Stimulated activated CD8-positive, alpha-beta memory T cell treated with anti-CD3 and anti-CD28 coated beads, Interleukin-4, amount 100 ng/mL, for 24 hours (primary cell): ENCODE data around the gene PICK1.
"Not testable (repeated sequence)": the region's sequence is repeated elsewhere in the genome, so short reads cannot be mapped to it uniquely, and the experiment has no call there.

Experiments
- DNase-seq: peaks from one replicate; pipeline ENCODE4 v3.0.0-alpha.2; 2020; ENCODE audit warnings: low read depth

The PICK1 gene

GRCh38 chr22:38030311-38031133 is 26.7 kb upstream of the PICK1 start:
- no peak for DNase-seq

GRCh38 chr22:38031491-38031890 is 25.7 kb upstream of the PICK1 start:
- DNase-seq = no peak

- no peak for DNase-seq
Measured at GRCh38 chr22:38032681-38033521, 24.3 kb upstream of the PICK1 start.

- no peak for DNase-seq
Measured at GRCh38 chr22:38033522-38034277, 23.5 kb upstream of the PICK1 start.

GRCh38 chr22:38034278-38034882 is 22.8 kb upstream of the PICK1 start:
- no peak for DNase-seq

GRCh38 chr22:38034884-38035529 is 22.2 kb upstream of the PICK1 start:
- DNase-seq = no peak

GRCh38 chr22:38035530-38035885 is 21.7 kb upstream of the PICK1 start:
- DNase-seq = no peak

- no peak for DNase-seq
Measured at GRCh38 chr22:38036392-38037062, 20.7 kb upstream of the PICK1 start.

GRCh38 chr22:38037367-38038150 is 19.6 kb upstream of the PICK1 start:
- not testable (repeated sequence) for DNase-seq

GRCh38 chr22:38038426-38038825 is 18.8 kb upstream of the PICK1 start:
- no peak for DNase-seq

GRCh38 chr22:38038890-38039812 is 18.1 kb upstream of the PICK1 start:
- DNase-seq = no peak

- no peak for DNase-seq
Measured at GRCh38 chr22:38040953-38041759, 16.0 kb upstream of the PICK1 start.

- DNase-seq = no peak
Measured at GRCh38 chr22:38041760-38042487, 15.3 kb upstream of the PICK1 start.

- DNase-seq = no peak
Measured at GRCh38 chr22:38042488-38042790, 14.8 kb upstream of the PICK1 start.

- DNase-seq = no peak
Measured at GRCh38 chr22:38043151-38044039, 13.8 kb upstream of the PICK1 start.

- DNase-seq = no peak
Measured at GRCh38 chr22:38046070-38046748, 11.0 kb upstream of the PICK1 start.
